CD14-positive monocyte (primary cell): ENCODE results near the gene TTBK1. TPM values are rescaled to one million over a fixed set of nuclear protein-coding genes. Genes with fewer than 3 reads are reported as not detected.

Experiments
- DNase-seq, 3 donors: peaks; one replicate each; pipeline ENCODE4 v3.0.0-alpha.2; 2011 to 2022
- H2AFZ ChIP-seq: 2 replicates; pipeline ENCODE4 v1.6.0; 2012; ENCODE audit warnings: mild to moderate bottlenecking, low read depth, low read length, inconsistent platforms; ENCODE audit not compliant: insufficient read depth, poor library complexity, severe bottlenecking
- H3K27ac ChIP-seq, 2 donors: 1 replicate in 1 of 2; 2 replicates in 1 of 2; pipeline ENCODE4 v1.5.1; 2012 to 2013; ENCODE audit warnings: low read length in 2 of 2, control low read depth in 1 of 2, inconsistent platforms in 1 of 2, low read depth in 1 of 2, mild to moderate bottlenecking in 1 of 2
- H3K27me3 ChIP-seq, 2 donors: one replicate each; pipeline versions ENCODE4 v1.6.0 to v1.6.1; 2011 to 2013; ENCODE audit warnings: low read length in 2 of 2; ENCODE audit not compliant: control insufficient read depth in 2 of 2, insufficient read depth in 2 of 2
- H3K36me3 ChIP-seq, 2 donors: replicated peaks in 1 of 2; 1 replicate in 1 of 2; 2 replicates in 1 of 2; pipeline versions ENCODE4 v1.5.1 to v1.6.1; 2012 to 2013; ENCODE audit warnings: low read length in 2 of 2, control low read depth in 1 of 2, inconsistent platforms in 1 of 2, mild to moderate bottlenecking in 1 of 2; ENCODE audit not compliant: insufficient read depth in 2 of 2, control insufficient read depth in 1 of 2
- H3K4me1 ChIP-seq, 2 donors: 1 replicate in 1 of 2; 2 replicates in 1 of 2; pipeline versions ENCODE4 v1.5.1 to v1.6.1; 2012 to 2013; ENCODE audit warnings: low read length in 2 of 2, control low read depth in 1 of 2, inconsistent platforms in 1 of 2, mild to moderate bottlenecking in 1 of 2, moderate library complexity in 1 of 2; ENCODE audit not compliant: insufficient read depth in 2 of 2, control insufficient read depth in 1 of 2
- H3K4me2 ChIP-seq: replicated peaks from 2 replicates; pipeline ENCODE3; 2012; ENCODE audit warnings: low read length, moderate library complexity, mild to moderate bottlenecking; ENCODE audit not compliant: poor library complexity, severe bottlenecking; ENCODE audit errors: extremely low read depth
- H3K4me3 ChIP-seq, 3 experiments: fragments of 200-600 bp in 1 of 3; sonication (generic) in 1 of 3; replicated peaks in 1 of 3; 1 replicate in 2 of 3; 2 replicates in 1 of 3; pipeline ENCODE4 v1.5.1; 2011 to 2013; ENCODE audit warnings: low read length in 3 of 3, mild to moderate bottlenecking in 3 of 3, control low read depth in 2 of 3, low read depth in 2 of 3, inconsistent platforms in 1 of 3, moderate library complexity in 1 of 3
- H3K79me2 ChIP-seq: 2 replicates; pipeline ENCODE4 v1.6.0; 2012; ENCODE audit warnings: mild to moderate bottlenecking, control low read depth, inconsistent platforms, low read length, moderate library complexity; ENCODE audit not compliant: insufficient read depth
- H3K9ac ChIP-seq: 2 replicates; pipeline ENCODE4 v1.6.0; 2017; ENCODE audit warnings: low read length, mild to moderate bottlenecking; ENCODE audit not compliant: insufficient read depth, poor library complexity, severe bottlenecking
- H3K9me3 ChIP-seq, 2 donors: replicated peaks in 1 of 2; 1 replicate in 1 of 2; 2 replicates in 1 of 2; pipeline versions ENCODE4 v1.5.1 to v1.6.1; 2012 to 2013; ENCODE audit warnings: low read length in 2 of 2, control low read depth in 1 of 2; ENCODE audit not compliant: control insufficient read depth in 1 of 2, insufficient read depth in 1 of 2
- H4K20me1 ChIP-seq: 2 replicates; pipeline ENCODE4 v1.6.0; 2012; ENCODE audit warnings: mild to moderate bottlenecking, low read length, control low read depth, moderate library complexity; ENCODE audit not compliant: insufficient read depth
- H3K27ac Mint-ChIP-seq, 7 donors: one replicate each; pipeline ENCODE4 v1.8.0; 2020; ENCODE audit warnings: mild to moderate bottlenecking in 7 of 7, mixed read lengths in 7 of 7, moderate library complexity in 6 of 7, inconsistent platforms in 2 of 7
- H3K27me3 Mint-ChIP-seq, 3 donors: one replicate each; pipeline ENCODE4 v1.8.0; 2021 to 2022; ENCODE audit warnings: low read depth in 3 of 3, mild to moderate bottlenecking in 3 of 3, mixed read lengths in 3 of 3, moderate library complexity in 3 of 3, inconsistent platforms in 1 of 3
- H3K36me3 Mint-ChIP-seq, 2 donors: one replicate each; pipeline ENCODE4 v1.8.0; 2020; ENCODE audit warnings: mixed read lengths in 2 of 2, inconsistent platforms in 1 of 2, mild to moderate bottlenecking in 1 of 2
- H3K4me1 Mint-ChIP-seq: one replicate; pipeline ENCODE4 v1.8.0; 2020; ENCODE audit warnings: mild to moderate bottlenecking, mixed read lengths
- H3K4me3 Mint-ChIP-seq, 2 donors: one replicate each; pipeline ENCODE4 v1.8.0; 2020; ENCODE audit warnings: mild to moderate bottlenecking in 2 of 2, mixed read lengths in 2 of 2, moderate library complexity in 1 of 2
- H3K9me3 Mint-ChIP-seq, 7 donors: one replicate each; pipeline ENCODE4 v1.8.0; 2020 to 2022; ENCODE audit warnings: mixed read lengths in 7 of 7, mild to moderate bottlenecking in 6 of 7, moderate library complexity in 6 of 7, inconsistent platforms in 2 of 7
- CTCF ChIP-seq: fragments of 200-600 bp; IDR thresholded peaks from one replicate; pipeline ENCODE4 v1.8.0; 2022; ENCODE audit warnings: antibody characterized with exemption, mild to moderate bottlenecking
- WGBS: methylation state at CpG from one replicate; pipeline ENCODE4 v1.1.5; 2013; ENCODE audit warnings: missing lambda C conversion rate; ENCODE audit not compliant: insufficient coverage; 5-methylcytosine and 5-hydroxymethylcytosine counted together
- intact Hi-C, 2 donors: fragments of 100-400 bp; cut with micrococcal nuclease; formaldehyde crosslinking; loops; one replicate each; pipeline versions ENCODE4 v1.15.0 to v1.15.1; 2023
- polyA plus RNA-seq, 3 donors: library from polyadenylated mRNA; depleted of rRNA in 1 of 3; unstranded in 2 of 3; stranded (reverse) in 1 of 3; fragments of 300-500 nt in 2 of 3; fragments of >200 nt in 1 of 3; fragmentation: Illumina TruSeq in 2 of 3; gene quantifications; 1 replicate in 2 of 3; 2 replicates in 1 of 3; pipeline ENCODE4 v1.2.3, GENCODE V29; 2012 to 2021

TTBK1 gene
- polyA plus RNA-seq, 3 donors: not detected

GRCh38 chr6:43294536-43294935 is 51.3 kb downstream of the TTBK1 start:
- Mint-ChIP-seq H3K9me3 (peaks cover 0 to 2% (median 0%) of the 10 kb centered on the region in 7 donors), H3K4me3 (no peak overlapping the region), H3K4me1 (no peaks in the 10 kb centered on the region), H3K36me3 (no peaks in the 10 kb centered on the region), H3K27ac (no peak overlapping the region), H3K27me3 (peaks cover 5 to 15% (median 9%) of the 10 kb centered on the region in 3 donors)
- TF ChIP-seq CTCF: no peak
- Histone ChIP-seq H3K4me2 (no peak overlapping the region), H3K36me3 (no peaks in the 10 kb centered on the region), H3K9ac (no peak overlapping the region), H3K9me3 (no peaks in the 10 kb centered on the region), H2AFZ (no peak overlapping the region), H3K79me2 (no peaks in the 10 kb centered on the region), H3K27ac (no peak overlapping the region), H3K27me3 (peaks cover 0 to 3% of the 10 kb centered on the region in 2 donors), H3K4me3 (no peak overlapping the region), H3K4me1 (no peaks in the 10 kb centered on the region), H4K20me1 (no peaks in the 10 kb centered on the region)
- DNase-seq: no peak
- intact Hi-C loops: no loop called here
- WGBS: 94% methylated on average over 3 of the region's 3 CpGs

- no peak overlapping the region for H3K4me3 ChIP-seq
- no peak overlapping the region for H3K9ac ChIP-seq
- Mint-ChIP-seq H3K36me3 (no peaks in the 10 kb centered on the region), H3K27me3 (peaks cover 5 to 15% (median 9%) of the 10 kb centered on the region in 3 donors), H3K27ac (no peak overlapping the region), H3K4me1 (peaks cover 4% of the 10 kb centered on the region), H3K4me3 (no peak overlapping the region), H3K9me3 (peaks cover 0 to 2% (median 0%) of the 10 kb centered on the region in 7 donors)
- H3K36me3 ChIP-seq: no peaks in the 10 kb centered on the region
- no peaks in the 10 kb centered on the region for H4K20me1 ChIP-seq
- no peak overlapping the region for H3K27ac ChIP-seq
- no peaks in the 10 kb centered on the region for H3K4me1 ChIP-seq
- no peak for TF ChIP-seq CTCF
- H3K9me3 ChIP-seq: no peaks in the 10 kb centered on the region
- intact Hi-C loops: no loop called here
- WGBS: 90% methylated on average over 2 of the region's 3 CpGs
- H3K27me3 ChIP-seq: peaks cover 0 to 3% of the 10 kb centered on the region in 2 donors
- no peaks in the 10 kb centered on the region for H3K79me2 ChIP-seq
- no peak for DNase-seq
- H2AFZ ChIP-seq: no peak overlapping the region
- no peak overlapping the region for H3K4me2 ChIP-seq
Observed at GRCh38 chr6:43295456-43295855, 52.2 kb downstream of the TTBK1 start.
